ENCODE data around the gene HNF4A. TPM values are rescaled to one million over a fixed set of nuclear protein-coding genes. Genes with fewer than 3 reads are reported as not detected.

Gene HNF4A
- total RNA-seq, 1 experiment from 2014 or later = 0.13 TPM

DNA sequence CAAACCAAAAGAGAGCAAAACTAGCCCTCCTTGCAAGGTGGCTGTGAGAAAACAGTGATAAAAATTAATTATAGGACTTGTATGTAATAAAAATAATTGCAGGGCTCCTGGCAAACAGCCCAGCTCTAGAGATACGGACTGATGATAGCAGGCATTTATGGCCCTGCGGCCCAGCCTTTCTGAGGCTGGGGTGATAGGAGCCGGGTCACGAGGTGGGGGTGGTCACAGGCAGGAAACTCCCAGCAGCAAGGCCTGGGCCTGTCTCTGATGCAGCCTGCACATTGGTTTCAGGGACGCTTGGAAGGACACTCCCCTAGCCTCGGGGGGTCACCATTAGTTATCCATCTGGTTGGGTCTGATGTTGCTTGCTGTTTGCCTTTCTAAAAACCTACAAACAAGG is 101.5 kb downstream of the HNF4A start:
- Histone ChIP-seq H3K79me2 (ENCODE audit: low read depth) (no peaks in the 10 kb centered on the region), H3F3A (ENCODE audit: insufficient read depth, low read depth) (no peaks in the 10 kb centered on the region), H3K4me2 (no peak overlapping the region), H4K20me1 (ENCODE audit: insufficient read depth) (no peaks in the 10 kb centered on the region), H3K4me3 (no peak overlapping the region), H3K4me1 (replicated peaks; ENCODE audit: insufficient read depth) (no peaks in the 10 kb centered on the region), H3K9me2 (ENCODE audit: insufficient read depth) (no peaks in the 10 kb centered on the region), H3K36me3 (ENCODE audit: low read depth) (no peaks in the 10 kb centered on the region), H2AFZ (no peak overlapping the region), H3K27me3 (ENCODE audit: insufficient read depth, low read depth) (no peaks in the 10 kb centered on the region), H3K27ac (no peak overlapping the region), H3K9me3 (ENCODE audit: insufficient read depth, low read depth) (no peaks in the 10 kb centered on the region)
- BruUV-seq (replicated peaks) = no TSS peak
- ChIA-PET POLR2A (ENCODE audit: unreplicated experiment) (no interaction called here), CTCF (no interaction called here)
- no peak for DNase-seq
- intact Hi-C loops (cut with micrococcal nuclease; ENCODE audit: unreplicated experiment) = no loop called here
- TF ChIP-seq, protein P1, sequence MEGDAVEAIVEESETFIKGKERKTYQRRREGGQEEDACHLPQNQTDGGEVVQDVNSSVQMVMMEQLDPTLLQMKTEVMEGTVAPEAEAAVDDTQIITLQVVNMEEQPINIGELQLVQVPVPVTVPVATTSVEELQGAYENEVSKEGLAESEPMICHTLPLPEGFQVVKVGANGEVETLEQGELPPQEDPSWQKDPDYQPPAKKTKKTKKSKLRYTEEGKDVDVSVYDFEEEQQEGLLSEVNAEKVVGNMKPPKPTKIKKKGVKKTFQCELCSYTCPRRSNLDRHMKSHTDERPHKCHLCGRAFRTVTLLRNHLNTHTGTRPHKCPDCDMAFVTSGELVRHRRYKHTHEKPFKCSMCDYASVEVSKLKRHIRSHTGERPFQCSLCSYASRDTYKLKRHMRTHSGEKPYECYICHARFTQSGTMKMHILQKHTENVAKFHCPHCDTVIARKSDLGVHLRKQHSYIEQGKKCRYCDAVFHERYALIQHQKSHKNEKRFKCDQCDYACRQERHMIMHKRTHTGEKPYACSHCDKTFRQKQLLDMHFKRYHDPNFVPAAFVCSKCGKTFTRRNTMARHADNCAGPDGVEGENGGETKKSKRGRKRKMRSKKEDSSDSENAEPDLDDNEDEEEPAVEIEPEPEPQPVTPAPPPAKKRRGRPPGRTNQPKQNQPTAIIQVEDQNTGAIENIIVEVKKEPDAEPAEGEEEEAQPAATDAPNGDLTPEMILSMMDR (conservative IDR thresholded peaks at IDR 0.05) = no peak
- no peak for TF ChIP-seq EZH2 (IDR thresholded peaks at IDR 0.05; ENCODE audit: low read depth)

DNA sequence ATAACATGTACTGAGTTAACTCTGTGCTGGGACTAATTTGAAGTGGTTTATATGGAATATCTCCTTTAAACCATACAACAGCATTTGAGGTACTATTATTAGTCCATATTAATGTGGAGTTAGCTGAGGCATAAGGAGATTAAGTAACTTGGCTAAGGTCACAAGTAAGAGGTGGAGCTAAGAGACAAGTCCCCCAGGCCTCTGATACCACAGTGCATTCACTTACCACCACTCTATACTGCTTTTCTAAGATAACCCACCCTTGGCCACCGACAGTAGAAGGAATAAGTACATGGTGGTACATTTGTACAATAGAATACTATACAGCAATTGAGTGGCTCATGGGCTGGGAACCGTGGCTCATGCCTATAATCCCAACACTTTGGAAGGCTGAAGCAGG is 103.8 kb downstream of the HNF4A start:
- Histone ChIP-seq H3K79me2 (ENCODE audit: low read depth) (no peaks in the 10 kb centered on the region), H3K9me2 (ENCODE audit: insufficient read depth) (no peaks in the 10 kb centered on the region), H3K9me3 (ENCODE audit: insufficient read depth, low read depth) (no peaks in the 10 kb centered on the region), H3K4me1 (replicated peaks; ENCODE audit: insufficient read depth) (no peaks in the 10 kb centered on the region), H3K27ac (no peak overlapping the region), H2AFZ (no peak overlapping the region), H3K36me3 (ENCODE audit: low read depth) (no peaks in the 10 kb centered on the region), H3F3A (ENCODE audit: insufficient read depth, low read depth) (no peaks in the 10 kb centered on the region), H3K4me3 (no peak overlapping the region), H3K4me2 (no peak overlapping the region), H3K27me3 (ENCODE audit: insufficient read depth, low read depth) (no peaks in the 10 kb centered on the region), H4K20me1 (ENCODE audit: insufficient read depth) (no peaks in the 10 kb centered on the region)
- TF ChIP-seq EZH2 (IDR thresholded peaks at IDR 0.05; ENCODE audit: low read depth) = no peak
- TF ChIP-seq, protein P1 (conservative IDR thresholded peaks at IDR 0.05) = no peak
- DNase-seq = no peak
- CTCF ChIA-PET = no interaction called here
- intact Hi-C loops (cut with micrococcal nuclease; ENCODE audit: unreplicated experiment) = no loop called here
- no TSS peak for BruUV-seq (replicated peaks)
- POLR2A ChIA-PET (ENCODE audit: unreplicated experiment) = no interaction called here

GRCh38 chr20:44460795-44461141 is 105.3 kb downstream of the HNF4A start:
- Histone ChIP-seq H3K79me2 (ENCODE audit: low read depth) (no peaks in the 10 kb centered on the region), H3K9me2 (ENCODE audit: insufficient read depth) (no peaks in the 10 kb centered on the region), H3K36me3 (ENCODE audit: low read depth) (no peaks in the 10 kb centered on the region), H3F3A (ENCODE audit: insufficient read depth, low read depth) (no peaks in the 10 kb centered on the region), H3K4me3 (no peak overlapping the region), H3K27ac (no peak overlapping the region), H3K27me3 (ENCODE audit: insufficient read depth, low read depth) (no peaks in the 10 kb centered on the region), H3K4me1 (replicated peaks; ENCODE audit: insufficient read depth) (no peaks in the 10 kb centered on the region), H2AFZ (no peak overlapping the region), H3K9me3 (ENCODE audit: insufficient read depth, low read depth) (no peaks in the 10 kb centered on the region), H4K20me1 (ENCODE audit: insufficient read depth) (no peaks in the 10 kb centered on the region), H3K4me2 (no peak overlapping the region)
- intact Hi-C loops (cut with micrococcal nuclease; ENCODE audit: unreplicated experiment) = loop anchor here (1.0 to 10.0 kb wide), 4 partner anchors 72 to 1016 kb away; partner anchors contain the start of gene FITM2
- ChIA-PET CTCF (interaction anchor here (0.7 kb wide), 1 partner anchor 74 kb away, joined by 4 read pairs; no protein-coding TSS in a partner anchor), POLR2A (ENCODE audit: unreplicated experiment) (no interaction called here)
- no TSS peak for BruUV-seq (replicated peaks)
- peak in 1 of 2 experiments; percentile 23 for DNase-seq
- no peak for TF ChIP-seq EZH2 (IDR thresholded peaks at IDR 0.05; ENCODE audit: low read depth)
- TF ChIP-seq, protein P1 (conservative IDR thresholded peaks at IDR 0.05) = peak; percentile 78

Measured in PC-9 (cell line).